PC-9 (cell line): ENCODE results near the gene MARCHF3. TPM values are rescaled to one million over a fixed set of nuclear protein-coding genes. Genes with fewer than 3 reads are reported as not detected.

Experiments used
- BruUV-seq: library from RNA; stranded (reverse); fragments of 400-500 nt; replicated peaks from 2 replicates; lab custom pipeline; 2021; lab: Mats Ljungman, UMichigan
- CTCF ChIA-PET: fragments of 300-600 bp; sonication (Branson Sonifier 250); formaldehyde crosslinking; loops from one replicate; lab custom pipeline; 2022; ENCODE audit warnings: antibody characterized with exemption; lab: Charles Lee
- POLR2A ChIA-PET: fragments of 300-600 bp; sonication (Branson Sonifier 250); formaldehyde crosslinking; loops from one replicate; lab custom pipeline; 2022; ENCODE audit warnings: antibody characterized with exemption; ENCODE audit not compliant: unreplicated experiment; lab: Charles Lee
- DNase-seq, 2 experiments: peaks; one replicate each; pipeline versions ENCODE4 v3.0.0 to v3.0.0-alpha.2; 2015 to 2022; ENCODE audit warnings: mixed read lengths in 1 of 2
- H2AFZ ChIP-seq: fragments of 200-600 bp; sonication (generic); 2 replicates; pipeline ENCODE4 v1.8.1; 2017; ENCODE audit warnings: antibody characterized with exemption
- H3F3A ChIP-seq: fragments of 200-600 bp; sonication (generic); 2 replicates; pipeline ENCODE4 v1.8.1; 2017; ENCODE audit warnings: antibody characterized with exemption, mild to moderate bottlenecking, low read depth; ENCODE audit not compliant: insufficient read depth
- H3K27ac ChIP-seq: fragments of 200-600 bp; sonication (generic); 2 replicates; pipeline ENCODE4 v1.6.1; 2016; ENCODE audit warnings: mixed run types
- H3K27me3 ChIP-seq: fragments of 200-600 bp; sonication (generic); 2 replicates; pipeline ENCODE4 v1.6.1; 2016; ENCODE audit warnings: low read depth, mixed run types; ENCODE audit not compliant: insufficient read depth
- H3K36me3 ChIP-seq: fragments of 200-600 bp; sonication (generic); 2 replicates; pipeline ENCODE4 v1.6.1; 2016; ENCODE audit warnings: low read depth, mixed run types
- H3K4me1 ChIP-seq: fragments of 200-600 bp; sonication (generic); replicated peaks from 2 replicates; pipeline ENCODE4 v1.6.1; 2016; ENCODE audit warnings: mixed run types; ENCODE audit not compliant: insufficient read depth
- H3K4me2 ChIP-seq: fragments of 200-600 bp; sonication (generic); 2 replicates; pipeline ENCODE4 v1.6.1; 2017; ENCODE audit warnings: mixed run types
- H3K4me3 ChIP-seq: fragments of 200-600 bp; sonication (generic); 2 replicates; pipeline ENCODE4 v1.6.1; 2016; ENCODE audit warnings: mixed run types
- H3K79me2 ChIP-seq: fragments of 200-600 bp; sonication (generic); 2 replicates; pipeline ENCODE4 v1.6.1; 2017; ENCODE audit warnings: low read depth, mixed run types
- H3K9me2 ChIP-seq: fragments of 200-600 bp; sonication (generic); 2 replicates; pipeline ENCODE4 v1.8.1; 2017; ENCODE audit warnings: mild to moderate bottlenecking; ENCODE audit not compliant: insufficient read depth
- H3K9me3 ChIP-seq: fragments of 200-600 bp; sonication (generic); 2 replicates; pipeline ENCODE4 v1.8.1; 2016; ENCODE audit warnings: low read depth; ENCODE audit not compliant: insufficient read depth
- H4K20me1 ChIP-seq: fragments of 200-600 bp; sonication (generic); 2 replicates; pipeline ENCODE4 v1.8.1; 2017; ENCODE audit not compliant: insufficient read depth
- EZH2 ChIP-seq: fragments of 200-600 bp; sonication (generic); IDR thresholded peaks from 2 replicates; pipeline ENCODE4 v1.8.0; 2017; ENCODE audit warnings: antibody characterized with exemption, low read depth
- intact Hi-C: fragments of 100-400 bp; cut with micrococcal nuclease; formaldehyde crosslinking; loops from one replicate; pipeline ENCODE4 v1.10.0; 2022; ENCODE audit not compliant: unreplicated experiment
- total RNA-seq: library from RNA; stranded (reverse); gene quantifications from 2 replicates; pipeline ENCODE4 v1.2.3, GENCODE V29; 2021
- TF ChIP-seq, protein P1 (sequence below): fragments of 200-600 bp; sonication (generic); conservative IDR thresholded peaks from 2 replicates; pipeline ENCODE4 v1.6.1; 2017; ENCODE audit warnings: mixed run types, antibody characterized with exemption, mild to moderate bottlenecking, moderate library complexity

Gene MARCHF3
- total RNA-seq, 1 experiment from 2014 or later: 0.35 TPM

DNA sequence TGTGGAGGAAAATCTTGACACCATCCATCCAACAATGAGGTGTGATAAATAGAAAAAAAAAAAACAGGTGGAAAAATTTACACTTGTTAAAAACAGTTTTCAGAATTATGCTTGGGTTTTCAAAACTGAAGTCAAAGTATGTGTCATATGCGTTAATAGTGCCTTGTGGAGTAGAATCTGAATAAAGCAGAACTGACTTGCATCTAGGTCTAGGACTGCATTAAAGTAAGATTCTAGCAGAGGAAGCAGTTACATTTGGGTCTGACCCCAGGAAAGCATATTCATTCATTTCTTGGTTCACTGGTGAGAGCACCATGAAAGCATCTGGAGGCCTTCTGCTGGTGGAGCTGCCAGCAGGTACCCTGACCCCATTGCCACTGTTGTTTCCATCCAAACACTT, 89.0 kb downstream of the MARCHF3 start:
- POLR2A ChIA-PET: no interaction called here
- H3K4me3 ChIP-seq: no peak overlapping the region
- no peaks in the 10 kb centered on the region for H3K36me3 ChIP-seq
- no peaks in the 10 kb centered on the region for H4K20me1 ChIP-seq
- H3K27ac ChIP-seq: no peak overlapping the region
- DNase-seq: no peak
- no peak overlapping the region for H2AFZ ChIP-seq
- H3K4me1 ChIP-seq: peaks cover 12% of the 10 kb centered on the region; the same call in 1 of the 2 replicates
- no peaks in the 10 kb centered on the region for H3K27me3 ChIP-seq
- H3F3A ChIP-seq: no peaks in the 10 kb centered on the region
- no TSS peak for BruUV-seq
- intact Hi-C loops: no loop called here
- CTCF ChIA-PET: no interaction called here
- no peaks in the 10 kb centered on the region for H3K9me2 ChIP-seq
- no peaks in the 10 kb centered on the region for H3K79me2 ChIP-seq
- TF ChIP-seq, protein P1, sequence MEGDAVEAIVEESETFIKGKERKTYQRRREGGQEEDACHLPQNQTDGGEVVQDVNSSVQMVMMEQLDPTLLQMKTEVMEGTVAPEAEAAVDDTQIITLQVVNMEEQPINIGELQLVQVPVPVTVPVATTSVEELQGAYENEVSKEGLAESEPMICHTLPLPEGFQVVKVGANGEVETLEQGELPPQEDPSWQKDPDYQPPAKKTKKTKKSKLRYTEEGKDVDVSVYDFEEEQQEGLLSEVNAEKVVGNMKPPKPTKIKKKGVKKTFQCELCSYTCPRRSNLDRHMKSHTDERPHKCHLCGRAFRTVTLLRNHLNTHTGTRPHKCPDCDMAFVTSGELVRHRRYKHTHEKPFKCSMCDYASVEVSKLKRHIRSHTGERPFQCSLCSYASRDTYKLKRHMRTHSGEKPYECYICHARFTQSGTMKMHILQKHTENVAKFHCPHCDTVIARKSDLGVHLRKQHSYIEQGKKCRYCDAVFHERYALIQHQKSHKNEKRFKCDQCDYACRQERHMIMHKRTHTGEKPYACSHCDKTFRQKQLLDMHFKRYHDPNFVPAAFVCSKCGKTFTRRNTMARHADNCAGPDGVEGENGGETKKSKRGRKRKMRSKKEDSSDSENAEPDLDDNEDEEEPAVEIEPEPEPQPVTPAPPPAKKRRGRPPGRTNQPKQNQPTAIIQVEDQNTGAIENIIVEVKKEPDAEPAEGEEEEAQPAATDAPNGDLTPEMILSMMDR: no peak
- TF ChIP-seq EZH2: no peak
- H3K9me3 ChIP-seq: no peaks in the 10 kb centered on the region
- no peak overlapping the region for H3K4me2 ChIP-seq

DNA sequence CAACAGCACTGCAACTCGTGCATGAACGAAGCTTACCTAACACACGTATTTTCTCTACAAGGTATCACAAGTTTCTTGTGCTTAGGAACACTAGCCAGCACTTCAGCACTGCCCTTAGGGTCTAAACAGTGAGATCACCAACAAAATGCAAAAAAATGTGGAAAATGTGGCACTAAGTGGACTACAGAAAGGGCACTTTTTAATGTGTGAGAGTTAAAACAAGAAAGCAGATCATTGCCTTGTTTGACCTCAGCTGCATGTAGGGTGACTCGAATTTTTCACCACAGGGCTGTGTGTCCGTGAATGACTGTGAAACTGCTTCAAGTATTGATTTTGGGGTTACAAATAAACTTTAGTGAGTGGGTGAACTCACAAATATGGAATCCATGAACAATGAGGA, 90.5 kb downstream of the MARCHF3 start:
- ChIA-PET CTCF (no interaction called here), POLR2A (no interaction called here)
- no peak overlapping the region for H3K27ac ChIP-seq
- H3K27me3 ChIP-seq: no peaks in the 10 kb centered on the region
- BruUV-seq: no TSS peak
- no peaks in the 10 kb centered on the region for H3K36me3 ChIP-seq
- no peak overlapping the region for H2AFZ ChIP-seq
- H3K4me1 ChIP-seq: peaks cover 12% of the 10 kb centered on the region; the same call in 1 of the 2 replicates
- H3F3A ChIP-seq: no peaks in the 10 kb centered on the region
- H4K20me1 ChIP-seq: no peaks in the 10 kb centered on the region
- no peak overlapping the region for H3K4me2 ChIP-seq
- TF ChIP-seq EZH2: no peak
- TF ChIP-seq, protein P1: no peak
- no peaks in the 10 kb centered on the region for H3K9me2 ChIP-seq
- H3K4me3 ChIP-seq: no peak overlapping the region
- intact Hi-C loops: no loop called here
- no peaks in the 10 kb centered on the region for H3K9me3 ChIP-seq
- DNase-seq: no peak
- H3K79me2 ChIP-seq: no peaks in the 10 kb centered on the region

DNA sequence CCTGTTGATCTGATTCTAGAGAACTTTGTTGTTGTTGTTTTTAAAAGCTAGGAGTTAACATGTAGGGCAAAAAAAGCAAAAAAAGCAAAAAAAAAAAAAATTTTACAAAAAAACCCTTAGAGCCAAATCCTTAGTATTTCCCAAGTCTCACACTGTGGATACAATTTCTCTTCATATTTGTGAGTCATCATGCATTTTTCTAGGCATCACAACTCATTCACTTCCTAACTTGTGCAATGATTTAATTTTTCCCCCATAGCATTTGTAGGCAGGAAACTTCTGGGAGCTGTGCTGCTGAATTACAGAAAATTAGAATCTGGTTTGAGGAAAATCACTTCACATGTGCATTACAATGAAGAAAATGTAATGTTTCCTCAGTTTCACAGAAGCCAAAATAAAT, 91.9 kb downstream of the MARCHF3 start:
- no peaks in the 10 kb centered on the region for H3F3A ChIP-seq
- H3K4me1 ChIP-seq: peaks cover 12% of the 10 kb centered on the region; the same call in 1 of the 2 replicates
- no TSS peak for BruUV-seq
- no peak overlapping the region for H3K4me2 ChIP-seq
- no peaks in the 10 kb centered on the region for H3K36me3 ChIP-seq
- H3K27me3 ChIP-seq: no peaks in the 10 kb centered on the region
- intact Hi-C loops: no loop called here
- CTCF ChIA-PET: no interaction called here
- no peaks in the 10 kb centered on the region for H3K9me2 ChIP-seq
- POLR2A ChIA-PET: no interaction called here
- H4K20me1 ChIP-seq: no peaks in the 10 kb centered on the region
- no peak overlapping the region for H3K27ac ChIP-seq
- H2AFZ ChIP-seq: no peak overlapping the region
- no peaks in the 10 kb centered on the region for H3K79me2 ChIP-seq
- peak in 1 of 2 experiments; percentile 58 for DNase-seq
- no peak overlapping the region for H3K4me3 ChIP-seq
- no peaks in the 10 kb centered on the region for H3K9me3 ChIP-seq
- TF ChIP-seq, protein P1: no peak
- TF ChIP-seq EZH2: no peak
